GM12873 (cell line): ENCODE measurements around the gene NEURL3.

Experiments
- TF ChIP-seq, protein P1 (sequence below): IDR thresholded peaks from 2 replicates; pipeline ENCODE4 v1.5.1; 2012; ENCODE audit warnings: low read depth, mild to moderate bottlenecking, moderate library complexity, low read length, control low read depth; ENCODE audit not compliant: insufficient read depth; ENCODE audit errors: missing control alignments

Gene NEURL3

DNA sequence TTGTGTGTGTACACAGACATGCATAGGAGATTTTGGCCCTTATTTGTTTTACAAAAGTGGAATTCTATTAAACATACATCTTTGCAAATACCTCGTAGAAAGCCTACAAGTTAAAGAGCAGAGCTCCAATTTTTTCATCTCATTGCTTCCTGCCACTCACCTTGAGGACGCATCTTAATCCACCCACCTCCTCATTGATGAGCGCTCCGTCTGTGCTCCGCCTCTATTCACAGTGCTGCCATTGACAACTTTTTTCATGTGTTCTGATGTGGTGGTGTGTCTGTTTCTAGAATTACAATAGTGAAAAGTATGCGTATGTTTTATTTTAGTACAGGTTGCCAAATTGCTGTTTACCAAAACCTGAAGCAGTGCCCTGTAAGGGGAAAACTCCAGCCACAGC lies 36.3 kb downstream of the NEURL3 start:
- TF ChIP-seq, protein P1, sequence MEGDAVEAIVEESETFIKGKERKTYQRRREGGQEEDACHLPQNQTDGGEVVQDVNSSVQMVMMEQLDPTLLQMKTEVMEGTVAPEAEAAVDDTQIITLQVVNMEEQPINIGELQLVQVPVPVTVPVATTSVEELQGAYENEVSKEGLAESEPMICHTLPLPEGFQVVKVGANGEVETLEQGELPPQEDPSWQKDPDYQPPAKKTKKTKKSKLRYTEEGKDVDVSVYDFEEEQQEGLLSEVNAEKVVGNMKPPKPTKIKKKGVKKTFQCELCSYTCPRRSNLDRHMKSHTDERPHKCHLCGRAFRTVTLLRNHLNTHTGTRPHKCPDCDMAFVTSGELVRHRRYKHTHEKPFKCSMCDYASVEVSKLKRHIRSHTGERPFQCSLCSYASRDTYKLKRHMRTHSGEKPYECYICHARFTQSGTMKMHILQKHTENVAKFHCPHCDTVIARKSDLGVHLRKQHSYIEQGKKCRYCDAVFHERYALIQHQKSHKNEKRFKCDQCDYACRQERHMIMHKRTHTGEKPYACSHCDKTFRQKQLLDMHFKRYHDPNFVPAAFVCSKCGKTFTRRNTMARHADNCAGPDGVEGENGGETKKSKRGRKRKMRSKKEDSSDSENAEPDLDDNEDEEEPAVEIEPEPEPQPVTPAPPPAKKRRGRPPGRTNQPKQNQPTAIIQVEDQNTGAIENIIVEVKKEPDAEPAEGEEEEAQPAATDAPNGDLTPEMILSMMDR, result no peak

DNA sequence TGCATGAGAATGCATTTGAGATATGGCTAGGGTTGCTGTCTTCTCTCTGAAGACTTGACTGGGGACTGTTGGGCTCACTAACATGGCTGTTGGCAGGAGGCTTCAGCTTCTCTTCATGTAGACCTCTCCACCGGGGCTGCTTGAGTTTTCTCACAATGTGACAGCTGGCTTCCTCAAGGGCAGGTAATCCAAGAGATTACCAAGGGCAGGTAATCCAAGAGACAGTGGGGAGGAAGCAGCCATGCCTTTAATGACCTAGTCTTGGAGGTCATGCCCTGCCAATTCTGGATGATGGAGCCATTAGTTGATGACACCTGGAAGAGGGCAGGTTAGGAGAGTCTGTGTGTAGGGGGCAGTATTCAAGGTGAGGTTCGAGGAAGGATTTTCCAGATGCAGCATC lies 40.5 kb downstream of the NEURL3 start:
- TF ChIP-seq, protein P1, result no peak

DNA sequence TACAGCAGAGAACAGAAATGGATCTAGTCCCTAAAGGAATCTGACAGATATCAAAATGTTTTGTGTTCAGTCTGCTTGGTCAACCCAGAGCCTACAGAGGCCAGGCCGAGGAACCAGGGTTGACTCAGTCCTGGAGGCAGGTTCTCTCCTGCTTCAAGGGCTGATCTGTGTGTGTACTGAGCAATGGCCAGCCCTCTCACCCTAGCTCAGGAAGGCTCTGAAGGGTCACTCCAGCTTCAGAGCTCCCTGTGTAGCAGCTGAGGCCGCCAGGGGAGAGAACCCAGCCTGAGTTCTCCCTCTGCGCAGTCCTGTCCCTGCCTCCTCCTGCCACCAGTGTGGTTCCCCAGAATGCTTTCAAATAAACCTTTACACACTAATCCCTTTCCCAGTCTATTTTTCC lies 41.1 kb downstream of the NEURL3 start:
- TF ChIP-seq, protein P1, result no peak

DNA sequence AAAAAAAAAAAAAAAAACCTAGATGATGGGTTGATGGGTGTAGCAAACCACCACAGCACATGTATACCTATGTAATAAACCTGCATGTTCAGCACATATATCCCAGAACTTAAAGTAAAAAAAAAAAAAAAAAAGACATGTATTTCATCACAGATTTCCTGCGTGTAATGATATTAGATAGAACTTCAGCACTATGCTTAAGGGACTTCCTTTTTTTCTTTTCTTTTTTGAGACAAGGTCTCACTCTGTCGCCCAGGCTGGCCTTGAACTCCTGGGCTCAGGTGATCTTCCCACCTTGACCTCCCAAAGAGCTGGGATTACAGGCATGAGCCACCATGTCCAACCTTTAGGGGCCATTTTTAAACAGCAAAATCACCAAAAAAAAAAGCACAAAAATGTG lies 42.0 kb downstream of the NEURL3 start:
- TF ChIP-seq, protein P1, result no peak

DNA sequence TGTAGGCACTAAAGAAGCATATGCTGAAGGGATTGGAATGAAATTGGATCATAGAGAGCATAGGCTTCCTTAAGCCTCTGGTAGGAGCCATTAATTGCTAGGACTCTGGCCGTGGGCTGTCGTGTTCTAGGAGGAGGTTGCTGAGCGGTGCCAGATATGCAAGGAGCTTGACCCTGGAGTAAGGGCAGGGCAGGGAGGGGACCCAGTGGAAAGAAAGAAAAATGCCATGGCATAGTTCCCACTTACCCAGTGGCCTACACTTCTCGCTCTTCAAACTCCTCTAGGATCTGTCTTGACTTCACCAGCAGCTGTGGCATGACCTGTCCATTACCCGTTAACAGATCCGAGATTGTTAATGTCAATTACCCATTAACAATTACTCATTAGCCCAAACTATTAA lies 53.1 kb downstream of the NEURL3 start:
- TF ChIP-seq, protein P1, result no peak

DNA sequence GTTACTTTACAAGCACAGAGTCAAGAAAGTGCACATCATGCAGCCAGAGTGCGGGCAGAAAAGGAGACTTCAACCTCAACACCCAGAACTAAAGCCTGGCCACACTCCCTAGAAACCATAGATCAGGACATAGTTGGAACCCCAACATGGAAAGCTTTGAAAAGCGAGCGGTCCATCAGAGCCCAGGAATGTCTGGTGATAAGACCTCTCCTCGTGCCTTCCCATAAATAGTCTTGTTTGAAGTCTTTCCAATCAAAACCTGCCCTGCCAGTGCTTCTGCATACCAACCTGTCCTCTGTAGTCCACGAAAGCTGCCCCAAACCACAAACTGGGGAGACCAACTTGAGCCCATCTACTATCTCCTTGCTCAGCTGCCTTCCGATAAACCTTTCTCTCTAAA lies 55.5 kb downstream of the NEURL3 start:
- TF ChIP-seq, protein P1, result no peak

DNA sequence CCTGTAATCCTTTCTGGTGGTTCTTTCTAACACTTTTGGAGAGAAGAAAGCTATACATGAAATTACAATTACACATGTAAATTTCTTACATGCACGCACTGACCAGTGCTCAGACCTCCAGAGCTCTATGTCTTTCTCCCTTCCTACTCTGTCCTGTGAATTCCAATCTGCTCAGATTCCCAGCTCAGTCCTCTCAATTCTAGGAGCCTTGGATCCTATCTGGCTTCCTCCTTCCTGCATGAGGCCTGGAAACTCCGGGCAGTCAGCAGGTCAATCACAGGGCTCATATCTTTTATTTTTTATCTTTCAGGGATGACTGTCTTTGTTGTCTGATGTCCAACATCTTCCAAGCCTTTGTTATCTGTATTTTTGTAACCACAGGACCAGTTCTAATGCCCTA lies 56.0 kb downstream of the NEURL3 start:
- TF ChIP-seq, protein P1, result no peak
